Keratinocyte (primary cell): ENCODE measurements around the gene CROT.

Experiments used
- CTCF ChIP-seq, 3 experiments: IDR thresholded peaks in 1 of 3; conservative IDR thresholded peaks in 1 of 3; optimal IDR thresholded peaks in 1 of 3; 2 replicates in 2 of 3; 3 replicates in 1 of 3; pipeline versions ENCODE3 to v1.5.1; 2011; ENCODE audit warnings: low read length in 3 of 3, mild to moderate bottlenecking in 3 of 3, moderate library complexity in 2 of 3, control low read depth in 1 of 3, inconsistent platforms in 1 of 3; ENCODE audit not compliant: insufficient read depth in 2 of 3; ENCODE audit errors: extremely low read depth in 1 of 3
- EZH2 ChIP-seq: IDR thresholded peaks from one replicate; pipeline ENCODE4 v1.6.1; 2012; ENCODE audit warnings: inconsistent platforms, mild to moderate bottlenecking, low read length, moderate library complexity

- no peak for TF ChIP-seq CTCF (optimal IDR thresholded peaks at IDR 0.05 in 1 of 3, IDR thresholded peaks at IDR 0.05 in 1 of 3, conservative IDR thresholded peaks at IDR 0.05 in 1 of 3; ENCODE audit: extremely low read depth in 1 of 3, insufficient read depth in 2 of 3, low read length in 3 of 3)
- TF ChIP-seq EZH2, result no peak
Measured at GRCh38 chr7:87395442-87396020, 50.1 kb downstream of the CROT start.
